ACC112 (cell line): ENCODE measurements around the gene MYO7A.

Experiments used
- H2AFZ ChIP-seq: fragments of 200-600 bp; sonication (generic); one replicate; pipeline ENCODE4 v1.6.0; 2017; ENCODE audit warnings: antibody characterized with exemption, low read length; ENCODE audit not compliant: unreplicated experiment
- H3K27ac ChIP-seq: fragments of 200-600 bp; sonication (generic); 2 replicates; pipeline ENCODE4 v1.5.1; 2014; ENCODE audit warnings: low read depth, mild to moderate bottlenecking, antibody characterized with exemption, low read length, moderate library complexity
- H3K27me3 ChIP-seq: fragments of 200-600 bp; sonication (generic); 2 replicates; pipeline ENCODE4 v1.6.1; 2014; ENCODE audit warnings: mild to moderate bottlenecking, antibody characterized with exemption, low read length, moderate library complexity, mixed read lengths; ENCODE audit not compliant: insufficient read depth
- H3K36me3 ChIP-seq: fragments of 200-600 bp; sonication (generic); 2 replicates; pipeline ENCODE4 v1.6.1; 2016; ENCODE audit warnings: mild to moderate bottlenecking, antibody characterized with exemption, low read length, moderate library complexity, mixed read lengths; ENCODE audit not compliant: insufficient read depth
- H3K4me1 ChIP-seq: fragments of 200-600 bp; sonication (generic); one replicate; pipeline ENCODE4 v1.6.1; 2016; ENCODE audit warnings: low read length, mixed read lengths; ENCODE audit not compliant: insufficient read depth, unreplicated experiment, control insufficient read depth
- H3K4me3 ChIP-seq: fragments of 200-600 bp; sonication (generic); 2 replicates; pipeline ENCODE4 v1.5.1; 2014; ENCODE audit warnings: mild to moderate bottlenecking, low read depth, low read length
- H3K79me2 ChIP-seq: fragments of 200-600 bp; sonication (generic); one replicate; pipeline ENCODE4 v1.6.0; 2016; ENCODE audit warnings: low read length; ENCODE audit not compliant: control insufficient read depth, unreplicated experiment, insufficient read depth

MYO7A gene

GRCh38 chr11:77141034-77141433, 13.0 kb downstream of the MYO7A start:
- Histone ChIP-seq H3K4me1 (peaks cover 18% of the 10 kb centered on the region), H2AFZ (no peak overlapping the region), H3K27me3 (no peaks in the 10 kb centered on the region), H3K79me2 (no peaks in the 10 kb centered on the region), H3K4me3 (no peak overlapping the region), H3K36me3 (no peaks in the 10 kb centered on the region), H3K27ac (peak overlapping the region; percentile 40)

GRCh38 chr11:77141475-77141874, 13.4 kb downstream of the MYO7A start:
- Histone ChIP-seq H2AFZ (no peak overlapping the region), H3K27ac (peak overlapping the region; percentile 40), H3K4me3 (no peak overlapping the region), H3K27me3 (no peaks in the 10 kb centered on the region), H3K36me3 (no peaks in the 10 kb centered on the region), H3K4me1 (peaks cover 14% of the 10 kb centered on the region), H3K79me2 (no peaks in the 10 kb centered on the region)

- H3K4me1 ChIP-seq, result peaks cover 13% of the 10 kb centered on the region
- no peak overlapping the region for H3K4me3 ChIP-seq
- no peaks in the 10 kb centered on the region for H3K36me3 ChIP-seq
- H3K27ac ChIP-seq, result no peak overlapping the region
- no peaks in the 10 kb centered on the region for H3K27me3 ChIP-seq
- no peak overlapping the region for H2AFZ ChIP-seq
- H3K79me2 ChIP-seq, result no peaks in the 10 kb centered on the region
Observed at GRCh38 chr11:77142091-77142975, 14.3 kb downstream of the MYO7A start.

- Histone ChIP-seq H2AFZ (no peak overlapping the region), H3K4me1 (peaks cover 13% of the 10 kb centered on the region), H3K4me3 (no peak overlapping the region), H3K79me2 (no peaks in the 10 kb centered on the region), H3K27ac (no peak overlapping the region), H3K36me3 (no peaks in the 10 kb centered on the region), H3K27me3 (no peaks in the 10 kb centered on the region)
Observed at GRCh38 chr11:77143405-77144020, 15.5 kb downstream of the MYO7A start.

- no peaks in the 10 kb centered on the region for H3K79me2 ChIP-seq
Observed at GRCh38 chr11:77144196-77144856, 16.3 kb downstream of the MYO7A start.

GRCh38 chr11:77144857-77145428, 16.9 kb downstream of the MYO7A start:
- Histone ChIP-seq H2AFZ (no peak overlapping the region), H3K79me2 (no peaks in the 10 kb centered on the region), H3K4me1 (peaks cover 10% of the 10 kb centered on the region), H3K4me3 (no peak overlapping the region), H3K27ac (no peak overlapping the region), H3K36me3 (no peaks in the 10 kb centered on the region), H3K27me3 (no peaks in the 10 kb centered on the region)

More at GRCh38 chr11:77144196-77144856, 16.3 kb downstream of the MYO7A start:
- H3K27me3 ChIP-seq, result no peaks in the 10 kb centered on the region
- H3K36me3 ChIP-seq, result no peaks in the 10 kb centered on the region
- H3K27ac ChIP-seq, result no peak overlapping the region
- peaks cover 13% of the 10 kb centered on the region for H3K4me1 ChIP-seq
- H3K4me3 ChIP-seq, result no peak overlapping the region
- no peak overlapping the region for H2AFZ ChIP-seq

- H3K27me3 ChIP-seq, result no peaks in the 10 kb centered on the region
- no peaks in the 10 kb centered on the region for H3K4me1 ChIP-seq
- H3K4me3 ChIP-seq, result no peak overlapping the region
- no peaks in the 10 kb centered on the region for H3K79me2 ChIP-seq
- no peak overlapping the region for H2AFZ ChIP-seq
- H3K27ac ChIP-seq, result no peak overlapping the region
- no peaks in the 10 kb centered on the region for H3K36me3 ChIP-seq
Observed at GRCh38 chr11:77146261-77147035, 18.4 kb downstream of the MYO7A start.

GRCh38 chr11:77147036-77147315, 18.9 kb downstream of the MYO7A start:
- Histone ChIP-seq H3K4me1 (no peaks in the 10 kb centered on the region), H3K36me3 (no peaks in the 10 kb centered on the region), H3K4me3 (no peak overlapping the region), H2AFZ (no peak overlapping the region), H3K27ac (no peak overlapping the region), H3K27me3 (no peaks in the 10 kb centered on the region), H3K79me2 (no peaks in the 10 kb centered on the region)

- no peak overlapping the region for H3K4me3 ChIP-seq
Observed at GRCh38 chr11:77147668-77148321, 19.7 kb downstream of the MYO7A start.

More at GRCh38 chr11:77147668-77148321, 19.7 kb downstream of the MYO7A start:
- no peaks in the 10 kb centered on the region for H3K4me1 ChIP-seq
- H3K27ac ChIP-seq, result no peak overlapping the region
- H3K79me2 ChIP-seq, result no peaks in the 10 kb centered on the region
- no peaks in the 10 kb centered on the region for H3K27me3 ChIP-seq
- H2AFZ ChIP-seq, result no peak overlapping the region
- H3K36me3 ChIP-seq, result no peaks in the 10 kb centered on the region
